ENCODE results near the gene SRM.
"Not testable (repeated sequence)": the region's sequence is repeated elsewhere in the genome, so short reads cannot be mapped to it uniquely, and the experiment has no call there.

SRM gene

GRCh38 chr1:11056504-11056903 is 3.3 kb downstream of the SRM start:
- Mint-ChIP-seq H3K36me3 (ENCODE audit: low read depth) (peaks cover 10% of the 10 kb centered on the region), H3K4me1 (ENCODE audit: low read depth) (peaks cover 16% of the 10 kb centered on the region), H3K4me3 (no peak overlapping the region), H3K9me3 (no peaks in the 10 kb centered on the region), H3K27ac (no peak overlapping the region), H3K27me3 (ENCODE audit: low read depth) (no peaks in the 10 kb centered on the region)

GRCh38 chr1:11055676-11056075 is 4.1 kb downstream of the SRM start:
- Mint-ChIP-seq H3K9me3 (no peaks in the 10 kb centered on the region), H3K4me3 (no peak overlapping the region), H3K36me3 (ENCODE audit: low read depth) (peaks cover 8% of the 10 kb centered on the region), H3K27me3 (ENCODE audit: low read depth) (no peaks in the 10 kb centered on the region), H3K4me1 (ENCODE audit: low read depth) (peaks cover 11% of the 10 kb centered on the region), H3K27ac (no peak overlapping the region)

- Mint-ChIP-seq H3K27me3 (ENCODE audit: low read depth) (no peaks in the 10 kb centered on the region), H3K4me1 (ENCODE audit: low read depth) (peaks cover 8% of the 10 kb centered on the region), H3K36me3 (ENCODE audit: low read depth) (peaks cover 8% of the 10 kb centered on the region), H3K27ac (peak overlapping the region; percentile 32), H3K4me3 (no peak overlapping the region), H3K9me3 (no peaks in the 10 kb centered on the region)
Measured at GRCh38 chr1:11054666-11055065, 5.2 kb downstream of the SRM start.

GRCh38 chr1:11054181-11054580 is 5.6 kb downstream of the SRM start:
- H3K4me1 Mint-ChIP-seq (ENCODE audit: low read depth), result peaks cover 7% of the 10 kb centered on the region
- H3K27me3 Mint-ChIP-seq (ENCODE audit: low read depth), result no peaks in the 10 kb centered on the region
- H3K36me3 Mint-ChIP-seq (ENCODE audit: low read depth), result peaks cover 8% of the 10 kb centered on the region

GRCh38 chr1:11053758-11054137 is 6.1 kb downstream of the SRM start:
- Mint-ChIP-seq H3K4me1 (ENCODE audit: low read depth) (peaks cover 6% of the 10 kb centered on the region), H3K27ac (no peak overlapping the region), H3K9me3 (no peaks in the 10 kb centered on the region), H3K36me3 (ENCODE audit: low read depth) (peaks cover 8% of the 10 kb centered on the region), H3K4me3 (no peak overlapping the region), H3K27me3 (ENCODE audit: low read depth) (no peaks in the 10 kb centered on the region)

More at GRCh38 chr1:11054181-11054580, 5.6 kb downstream of the SRM start:
- Mint-ChIP-seq H3K4me3 (no peak overlapping the region), H3K27ac (peak overlapping the region; percentile 32), H3K9me3 (no peaks in the 10 kb centered on the region)

GRCh38 chr1:11052839-11053757 is 6.7 kb downstream of the SRM start:
- no peaks in the 10 kb centered on the region for H3K27me3 Mint-ChIP-seq (ENCODE audit: low read depth)
- H3K36me3 Mint-ChIP-seq (ENCODE audit: low read depth), result peaks cover 8% of the 10 kb centered on the region
- H3K4me3 Mint-ChIP-seq, result no peak overlapping the region
- H3K9me3 Mint-ChIP-seq, result no peaks in the 10 kb centered on the region
- no peak overlapping the region for H3K27ac Mint-ChIP-seq
- peaks cover 2% of the 10 kb centered on the region for H3K4me1 Mint-ChIP-seq (ENCODE audit: low read depth)

- Mint-ChIP-seq H3K4me3 (no peak overlapping the region), H3K4me1 (ENCODE audit: low read depth) (peaks cover 2% of the 10 kb centered on the region), H3K9me3 (no peaks in the 10 kb centered on the region), H3K27ac (no peak overlapping the region), H3K27me3 (ENCODE audit: low read depth) (no peaks in the 10 kb centered on the region), H3K36me3 (ENCODE audit: low read depth) (peaks cover 2% of the 10 kb centered on the region)
Measured at GRCh38 chr1:11051781-11052511, 7.9 kb downstream of the SRM start.

- H3K27me3 Mint-ChIP-seq (ENCODE audit: low read depth); H3K4me3 Mint-ChIP-seq; H3K27ac Mint-ChIP-seq; H3K4me1 Mint-ChIP-seq (ENCODE audit: low read depth); H3K36me3 Mint-ChIP-seq (ENCODE audit: low read depth); H3K9me3 Mint-ChIP-seq: not testable (repeated sequence)
Measured at GRCh38 chr1:11051121-11051520, 8.7 kb downstream of the SRM start.

- Mint-ChIP-seq H3K9me3 (no peaks in the 10 kb centered on the region), H3K27ac (no peak within 1 kb of the TSS), H3K4me3 (no peak within 1 kb of the TSS), H3K4me1 (ENCODE audit: low read depth) (no peaks in the 10 kb centered on the region), H3K36me3 (ENCODE audit: low read depth) (no peaks in the 10 kb centered on the region), H3K27me3 (ENCODE audit: low read depth) (no peaks in the 10 kb centered on the region)
Measured at GRCh38 chr1:11046625-11047365, 13.0 kb downstream of the SRM start, which contains the start of gene MASP2. Gene MASP2 (minus strand): TSS chr1:11047239. CDS start chr1:11047207, 32 bp downstream.

GRCh38 chr1:11046270-11046566 is 13.6 kb downstream of the SRM start:
- no peak overlapping the region for H3K4me3 Mint-ChIP-seq
- H3K4me1 Mint-ChIP-seq (ENCODE audit: low read depth), result no peaks in the 10 kb centered on the region
- H3K27me3 Mint-ChIP-seq (ENCODE audit: low read depth), result no peaks in the 10 kb centered on the region
- no peaks in the 10 kb centered on the region for H3K9me3 Mint-ChIP-seq
- H3K27ac Mint-ChIP-seq, result no peak overlapping the region
- no peaks in the 10 kb centered on the region for H3K36me3 Mint-ChIP-seq (ENCODE audit: low read depth)

- no peak overlapping the region for H3K27ac Mint-ChIP-seq
- no peaks in the 10 kb centered on the region for H3K4me1 Mint-ChIP-seq (ENCODE audit: low read depth)
- H3K9me3 Mint-ChIP-seq, result no peaks in the 10 kb centered on the region
- H3K4me3 Mint-ChIP-seq, result no peak overlapping the region
- no peaks in the 10 kb centered on the region for H3K36me3 Mint-ChIP-seq (ENCODE audit: low read depth)
- H3K27me3 Mint-ChIP-seq (ENCODE audit: low read depth), result no peaks in the 10 kb centered on the region
Measured at GRCh38 chr1:11045428-11046269, 14.2 kb downstream of the SRM start.

GRCh38 chr1:11044849-11045427 is 14.9 kb downstream of the SRM start:
- no peaks in the 10 kb centered on the region for H3K36me3 Mint-ChIP-seq (ENCODE audit: low read depth)
- H3K27ac Mint-ChIP-seq, result no peak overlapping the region
- H3K4me3 Mint-ChIP-seq, result no peak overlapping the region
- H3K4me1 Mint-ChIP-seq (ENCODE audit: low read depth), result no peaks in the 10 kb centered on the region
- H3K9me3 Mint-ChIP-seq, result no peaks in the 10 kb centered on the region
- H3K27me3 Mint-ChIP-seq (ENCODE audit: low read depth), result no peaks in the 10 kb centered on the region

- H3K4me3 Mint-ChIP-seq, result no peak overlapping the region
- no peaks in the 10 kb centered on the region for H3K4me1 Mint-ChIP-seq (ENCODE audit: low read depth)
- no peaks in the 10 kb centered on the region for H3K36me3 Mint-ChIP-seq (ENCODE audit: low read depth)
- no peaks in the 10 kb centered on the region for H3K9me3 Mint-ChIP-seq
- no peaks in the 10 kb centered on the region for H3K27me3 Mint-ChIP-seq (ENCODE audit: low read depth)
- no peak overlapping the region for H3K27ac Mint-ChIP-seq
Measured at GRCh38 chr1:11044086-11044848, 15.6 kb downstream of the SRM start.
